ENCODE data around the gene MAGEB6B.
"Not testable (repeated sequence)": the region's sequence is repeated elsewhere in the genome, so short reads cannot be mapped to it uniquely, and the experiment has no call there.

The MAGEB6B gene

DNA sequence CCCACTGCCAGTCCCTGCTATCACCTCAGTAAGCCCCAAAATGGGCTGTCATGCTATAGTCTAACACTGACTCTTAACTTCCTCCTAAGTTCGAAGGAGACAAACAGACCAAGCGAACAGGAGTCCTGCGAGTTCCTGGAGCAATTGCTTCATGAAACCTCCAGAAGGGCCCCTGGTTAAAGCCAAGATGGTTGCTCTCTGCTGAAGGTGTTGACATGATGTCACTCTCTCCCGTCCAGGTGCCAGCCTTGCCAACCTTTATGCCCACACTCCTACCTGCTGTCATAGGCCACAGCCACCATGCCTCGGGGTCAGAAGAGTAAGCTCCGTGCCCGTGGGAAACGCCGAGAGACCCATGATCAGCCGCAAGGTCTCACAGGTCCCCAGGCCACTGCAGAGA lies at the start of gene MAGEB6B:
TSS of gene MAGEB6B (plus strand) at position 301 of the 400 bp plus-strand sequence. CDS start at position 301, 0 bp downstream.
- no peak for DNase-seq (ENCODE audit: low spot score)

DNA sequence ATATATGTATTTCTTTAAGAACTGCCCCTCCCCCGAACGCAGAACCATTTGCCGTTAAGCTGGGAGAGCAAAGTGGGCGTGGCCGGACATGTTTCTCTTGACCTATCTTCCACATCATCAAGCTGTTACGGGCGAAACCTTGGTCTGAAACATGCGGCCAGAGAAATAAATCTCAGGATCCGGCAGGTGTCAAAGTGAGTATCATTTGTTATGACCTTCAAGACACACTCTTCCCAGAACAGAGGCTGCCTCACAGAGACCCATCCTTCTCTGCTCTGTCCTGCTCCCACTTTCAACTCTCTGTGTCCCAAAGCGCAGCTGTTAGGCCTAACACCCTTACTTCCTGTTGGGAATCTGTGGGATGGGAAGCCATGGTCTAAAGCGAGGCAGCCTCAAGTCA lies 22.1 kb upstream of the MAGEB6B start, which contains the start of gene MAGEB18:
TSS of gene MAGEB18 (plus strand) at position 70 of the 400 bp plus-strand sequence. CDS start 643 bp downstream, outside the sequence.
- no peak for DNase-seq (ENCODE audit: low spot score)

GRCh38 chrX:26146024-26146423 lies 14.4 kb upstream of the MAGEB6B start:
- DNase-seq (ENCODE audit: low spot score), result no peak

DNA sequence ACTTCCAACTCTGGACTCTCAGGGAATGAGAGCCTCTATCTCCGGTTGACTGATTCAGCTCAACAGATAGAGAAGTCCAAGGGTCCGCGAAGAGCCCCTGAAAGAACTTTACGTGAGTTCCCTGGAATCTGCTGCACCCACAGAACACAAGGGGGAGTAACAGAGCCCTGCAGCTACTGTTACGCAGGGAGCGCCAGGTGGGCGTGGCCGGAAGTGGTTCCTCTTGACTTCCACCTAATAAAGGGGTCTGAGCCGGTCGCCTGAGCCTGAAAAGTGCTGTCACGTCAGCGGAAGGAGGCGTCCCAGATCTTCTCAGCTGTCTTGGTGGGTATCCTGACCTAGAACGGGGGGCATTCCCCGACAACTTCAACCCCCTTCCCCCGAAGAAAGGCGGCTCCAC lies 31.8 kb downstream of the MAGEB6B start, which contains the start of gene MAGEB6:
TSS of gene MAGEB6 (plus strand) at position 237 of the 400 bp plus-strand sequence. CDS start 1,407 bp downstream, outside the sequence.
- no peak for DNase-seq (ENCODE audit: low spot score)

GRCh38 chrX:26203561-26203960 lies 43.2 kb downstream of the MAGEB6B start:
- DNase-seq (ENCODE audit: low spot score), result no peak

- DNase-seq (ENCODE audit: low spot score), result not testable (repeated sequence)
These were observed 44.3 kb downstream of the MAGEB6B start for GRCh38 chrX:26204717-26205116.

DNA sequence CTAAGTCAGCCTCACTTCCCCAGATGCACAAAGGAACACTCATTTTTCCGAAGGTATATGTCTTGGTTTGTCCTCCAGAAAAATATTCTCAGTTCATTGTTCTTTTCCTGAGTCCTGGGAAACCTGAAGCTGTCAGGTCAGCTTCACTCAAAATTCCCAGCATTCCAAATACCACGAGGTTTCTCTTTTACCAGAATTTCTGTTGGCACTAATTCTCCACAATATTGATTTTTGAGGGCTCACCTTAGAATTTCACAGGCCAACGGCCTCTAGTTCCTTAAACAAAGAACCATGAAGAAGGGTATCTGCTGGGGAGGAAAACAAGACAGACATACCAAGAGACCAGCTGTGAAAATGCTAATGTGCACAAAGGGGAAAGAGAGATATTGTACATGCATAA lies 47.6 kb downstream of the MAGEB6B start:
- no peak for DNase-seq (ENCODE audit: low spot score)

Data from hepatic stellate cell (primary cell).